HCT116 (cell line): Measurements from ENCODE around the gene TIMM10. TPM values are rescaled to one million over a fixed set of nuclear protein-coding genes. Genes with fewer than 3 reads are reported as not detected.

Source experiments
- ATAC-seq: fragments of 200-7000 bp; cut with Tn5 transposase; 2 replicates; pipeline ENCODE4 v1.9.1; 2020; ENCODE audit warnings: mild to moderate bottlenecking, moderate library complexity
- BruUV-seq: library from RNA; stranded (reverse); fragments of 400-500 nt; replicated peaks from 2 replicates; lab custom pipeline; 2021; lab: Mats Ljungman, UMichigan
- CTCF ChIA-PET: fragments of 300-600 bp; sonication (Branson Sonifier 250); formaldehyde crosslinking; loops from one replicate; lab custom pipeline; 2021; ENCODE audit warnings: antibody characterized with exemption; lab: Charles Lee
- POLR2A ChIA-PET: fragments of 300-600, 350-600 bp; sonication (Branson Sonifier 250); formaldehyde crosslinking; loops from one replicate; lab custom pipeline; 2021; ENCODE audit warnings: antibody characterized with exemption; lab: Charles Lee
- RAD21 ChIA-PET, 2 experiments: fragments of 300-600 bp; sonication (Branson Sonifier 250); formaldehyde crosslinking; loops; one replicate each; lab custom pipeline; 2023; ENCODE audit warnings: low total read pairs in 2 of 2; ENCODE audit not compliant: uncharacterized antibody in 2 of 2, unreplicated experiment in 2 of 2, low non-redundant PET in 1 of 2; lab: Charles Lee
- DNase-seq: peaks from one replicate; pipeline ENCODE4 v3.0.0-alpha.2; 2010; ENCODE audit warnings: low read depth, low spot score
- H2AFZ ChIP-seq: fragments of 200-600 bp; shearing (Covaris generic), sonication (generic); 2 replicates; pipeline ENCODE4 v1.6.1; 2017; ENCODE audit warnings: low read depth, mixed run types, mixed read lengths, antibody characterized with exemption, low read length; ENCODE audit not compliant: poor library complexity, severe bottlenecking
- H3K27ac ChIP-seq: 2 replicates; pipeline ENCODE4 v1.5.1; 2012; ENCODE audit warnings: low read depth, low read length
- H3K27me3 ChIP-seq: fragments of 200-600 bp; sonication (generic); 2 replicates; pipeline ENCODE4 v1.6.1; 2016; ENCODE audit warnings: mixed run types, low read length, mixed read lengths; ENCODE audit not compliant: insufficient read depth
- H3K36me3 ChIP-seq, 2 experiments: fragments of 200-500 bp in 1 of 2; fragments of 200-600 bp in 1 of 2; sonication (Bioruptor generic) in 1 of 2; sonication (generic) in 1 of 2; 2 replicates each; pipeline versions ENCODE4 v1.5.1 to v1.6.1; 2014 to 2016; ENCODE audit warnings: low read length in 2 of 2, inconsistent platforms in 1 of 2, mixed read lengths in 1 of 2, mixed run types in 1 of 2; ENCODE audit not compliant: insufficient read depth in 2 of 2, control insufficient read depth in 1 of 2
- H3K4me1 ChIP-seq, 2 experiments: fragments of 200-600 bp in 1 of 2; sonication (generic) in 1 of 2; 2 replicates each; pipeline versions ENCODE4 v1.5.1 to v1.6.1; 2012 to 2017; ENCODE audit warnings: low read length in 2 of 2, inconsistent platforms in 1 of 2, mild to moderate bottlenecking in 1 of 2, mixed read lengths in 1 of 2, mixed run types in 1 of 2, moderate library complexity in 1 of 2; ENCODE audit not compliant: insufficient read depth in 2 of 2, control insufficient read depth in 1 of 2
- H3K4me2 ChIP-seq: fragments of 200-600 bp; sonication (generic); 2 replicates; pipeline ENCODE4 v1.6.1; 2017; ENCODE audit warnings: mixed run types, low read length, mixed read lengths
- H3K4me3 ChIP-seq, 2 experiments: fragments of 200-600 bp in 1 of 2; sonication (generic) in 1 of 2; replicated peaks in 1 of 2; 2 replicates each; pipeline ENCODE4 v1.5.1; 2011 to 2016; ENCODE audit warnings: low read length in 2 of 2, control low read depth in 1 of 2, low read depth in 1 of 2, mild to moderate bottlenecking in 1 of 2, mixed read lengths in 1 of 2, mixed run types in 1 of 2
- H3K79me2 ChIP-seq: fragments of 200-600 bp; sonication (generic); 2 replicates; pipeline ENCODE4 v1.6.1; 2017; ENCODE audit warnings: mild to moderate bottlenecking, mixed run types, low read length, moderate library complexity, mixed read lengths; ENCODE audit not compliant: insufficient read depth
- H3K9ac ChIP-seq: fragments of 200-600 bp; sonication (generic); 2 replicates; pipeline ENCODE4 v1.6.1; 2016; ENCODE audit warnings: low read length, mixed read lengths
- H3K9me2 ChIP-seq: fragments of 200-600 bp; sonication (generic), shearing (Covaris generic); 2 replicates; pipeline ENCODE4 v1.6.1; 2017; ENCODE audit warnings: mixed run types, mild to moderate bottlenecking, moderate library complexity; ENCODE audit not compliant: insufficient read depth
- H3K9me3 ChIP-seq, 2 experiments: fragments of 200-500 bp in 1 of 2; fragments of 200-600 bp in 1 of 2; sonication (Bioruptor generic) in 1 of 2; sonication (generic) in 1 of 2; 2 replicates each; pipeline ENCODE4 v1.6.1; 2014 to 2017; ENCODE audit warnings: low read length in 2 of 2, mixed read lengths in 2 of 2, inconsistent platforms in 1 of 2, low read depth in 1 of 2, mild to moderate bottlenecking in 1 of 2, mixed run types in 1 of 2, moderate library complexity in 1 of 2; ENCODE audit not compliant: control insufficient read depth in 1 of 2, insufficient read depth in 1 of 2
- H4K20me1 ChIP-seq: fragments of 200-600 bp; sonication (generic), shearing (Covaris generic); 2 replicates; pipeline ENCODE4 v1.6.1; 2017; ENCODE audit warnings: mixed run types, mild to moderate bottlenecking, moderate library complexity; ENCODE audit not compliant: insufficient read depth
- EGR1 ChIP-seq: IDR thresholded peaks from 2 replicates; pipeline ENCODE4 v1.6.1; 2012; ENCODE audit warnings: low read depth
- FOSL1 ChIP-seq: IDR thresholded peaks from 2 replicates; pipeline ENCODE4 v1.6.1; 2012; ENCODE audit warnings: low read depth
- POLR2AphosphoS5 ChIP-seq: IDR thresholded peaks from 2 replicates; pipeline ENCODE4 v1.6.1; 2011; ENCODE audit warnings: mild to moderate bottlenecking, low read depth, low read length, moderate library complexity
- RAD21 ChIP-seq: IDR thresholded peaks from 2 replicates; pipeline ENCODE4 v1.6.1; 2012; ENCODE audit warnings: low read depth, mild to moderate bottlenecking
- intact Hi-C: fragments of 100-400 bp; cut with micrococcal nuclease; formaldehyde crosslinking; loops from 2 replicates; pipeline ENCODE4 v1.10.0; 2022
- total RNA-seq: library from RNA; stranded (reverse); gene quantifications from one replicate; pipeline ENCODE4 v1.2.1, GENCODE V29; 2021; ENCODE audit not compliant: unreplicated experiment
- TF ChIP-seq, protein P1 (sequence below): IDR thresholded peaks from 2 replicates; pipeline ENCODE4 v1.6.1; 2012; ENCODE audit warnings: low read depth

Gene TIMM10
- total RNA-seq, 1 experiment from 2014 or later, result 65.6 TPM

DNA sequence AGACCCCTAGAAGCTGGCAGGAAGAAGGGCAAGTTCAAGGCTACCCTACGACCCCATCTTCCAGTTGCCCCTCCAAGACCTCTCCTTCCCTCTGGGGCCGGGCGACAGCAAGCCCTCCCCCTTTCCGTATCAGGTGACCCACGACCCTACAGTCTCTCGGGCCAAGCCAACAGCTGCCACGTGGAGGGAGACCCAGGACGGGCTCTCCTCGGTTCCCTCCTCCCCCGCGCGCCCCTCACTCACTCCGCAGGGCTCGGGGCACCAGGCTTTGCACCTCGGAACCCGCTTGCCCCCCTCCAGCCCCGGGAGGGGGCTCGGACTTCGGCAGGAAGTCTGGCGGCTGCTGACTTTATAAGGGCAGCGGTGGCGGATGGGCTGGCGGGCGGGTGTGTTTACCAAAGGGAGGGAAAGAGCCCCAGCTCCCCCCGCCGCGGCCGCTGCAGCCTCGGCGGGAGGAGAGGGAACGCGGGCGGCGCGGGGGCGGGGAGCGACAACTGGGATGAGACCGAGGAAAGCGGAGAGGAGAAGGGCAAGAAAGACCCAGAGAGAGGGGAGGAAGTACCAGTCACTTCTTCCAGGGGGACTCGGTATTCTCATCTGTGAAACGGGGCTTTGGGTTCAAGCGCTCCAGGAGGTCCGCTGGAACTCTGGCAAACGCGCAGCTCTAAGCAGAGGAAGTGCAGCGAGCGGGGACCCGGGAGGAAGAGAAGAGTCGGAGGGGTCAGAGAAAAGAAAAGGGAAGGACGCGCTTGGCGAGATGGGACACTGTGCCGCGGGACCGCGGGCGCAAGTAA lies 15.8 kb downstream of the TIMM10 start:
- Histone ChIP-seq H3K4me1 (peaks cover 3 to 15% of the 10 kb centered on the region in 2 experiments; a peak in 3 of 4 replicates), H3K4me3 (peak overlapping the region; percentile 70 to 73), H3K79me2 (no peaks in the 10 kb centered on the region), H3K36me3 (no peaks in the 10 kb centered on the region), H3K27me3 (no peaks in the 10 kb centered on the region), H4K20me1 (no peaks in the 10 kb centered on the region), H3K9me2 (no peaks in the 10 kb centered on the region), H3K9me3 (no peaks in the 10 kb centered on the region), H3K27ac (peak overlapping the region; percentile 45; the same call in 1 of the 2 replicates)
- no TSS peak for BruUV-seq
- CTCF ChIA-PET, result interaction anchor here (1.1 to 2.7 kb wide), 5 partner anchors 12 to 56 kb away, joined by 3 to 15 read pairs (median 4); partner anchors contain the start of gene RTN4RL2
- ATAC-seq (peak; percentile 48), DNase-seq (no peak)
- RAD21 ChIA-PET, result no interaction called here
- intact Hi-C loops, result no loop called here
- POLR2A ChIA-PET, result interaction anchor here (2.4 kb wide), 1 partner anchor 21 kb away, joined by 7 read pairs; no protein-coding TSS in a partner anchor
- TF ChIP-seq RAD21, result no peak
- TF ChIP-seq FOSL1, result no peak
- TF ChIP-seq EGR1, result peak; percentile 56; the same call in 1 of the 2 replicates
- no peak for TF ChIP-seq POLR2AphosphoS5
- TF ChIP-seq, protein P1, sequence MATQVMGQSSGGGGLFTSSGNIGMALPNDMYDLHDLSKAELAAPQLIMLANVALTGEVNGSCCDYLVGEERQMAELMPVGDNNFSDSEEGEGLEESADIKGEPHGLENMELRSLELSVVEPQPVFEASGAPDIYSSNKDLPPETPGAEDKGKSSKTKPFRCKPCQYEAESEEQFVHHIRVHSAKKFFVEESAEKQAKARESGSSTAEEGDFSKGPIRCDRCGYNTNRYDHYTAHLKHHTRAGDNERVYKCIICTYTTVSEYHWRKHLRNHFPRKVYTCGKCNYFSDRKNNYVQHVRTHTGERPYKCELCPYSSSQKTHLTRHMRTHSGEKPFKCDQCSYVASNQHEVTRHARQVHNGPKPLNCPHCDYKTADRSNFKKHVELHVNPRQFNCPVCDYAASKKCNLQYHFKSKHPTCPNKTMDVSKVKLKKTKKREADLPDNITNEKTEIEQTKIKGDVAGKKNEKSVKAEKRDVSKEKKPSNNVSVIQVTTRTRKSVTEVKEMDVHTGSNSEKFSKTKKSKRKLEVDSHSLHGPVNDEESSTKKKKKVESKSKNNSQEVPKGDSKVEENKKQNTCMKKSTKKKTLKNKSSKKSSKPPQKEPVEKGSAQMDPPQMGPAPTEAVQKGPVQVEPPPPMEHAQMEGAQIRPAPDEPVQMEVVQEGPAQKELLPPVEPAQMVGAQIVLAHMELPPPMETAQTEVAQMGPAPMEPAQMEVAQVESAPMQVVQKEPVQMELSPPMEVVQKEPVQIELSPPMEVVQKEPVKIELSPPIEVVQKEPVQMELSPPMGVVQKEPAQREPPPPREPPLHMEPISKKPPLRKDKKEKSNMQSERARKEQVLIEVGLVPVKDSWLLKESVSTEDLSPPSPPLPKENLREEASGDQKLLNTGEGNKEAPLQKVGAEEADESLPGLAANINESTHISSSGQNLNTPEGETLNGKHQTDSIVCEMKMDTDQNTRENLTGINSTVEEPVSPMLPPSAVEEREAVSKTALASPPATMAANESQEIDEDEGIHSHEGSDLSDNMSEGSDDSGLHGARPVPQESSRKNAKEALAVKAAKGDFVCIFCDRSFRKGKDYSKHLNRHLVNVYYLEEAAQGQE, result no peak
- TF ChIP-seq, all 23 proteins: peak for 1
- Histone ChIP-seq H3K4me2 (peak overlapping the region; percentile 96), H3K9ac (peak overlapping the region; percentile 57), H2AFZ (peak overlapping the region; percentile 35)
